B cell (primary cell): ENCODE measurements around the gene SPN. TPM values are rescaled to one million over a fixed set of nuclear protein-coding genes. Genes with fewer than 3 reads are reported as not detected.
"Not testable (repeated sequence)": the region's sequence is repeated elsewhere in the genome, so short reads cannot be mapped to it uniquely, and the experiment has no call there.

Experiments
- ATAC-seq: fragments of 200-7000 bp; cut with Tn5 transposase; one replicate; pipeline ENCODE4 v1.10.0; 2021; ENCODE audit warnings: low read depth, mild to moderate bottlenecking, moderate number of reproducible peaks, moderate library complexity
- CTCF ChIA-PET: fragments of 350-600 bp; sonication (Branson Sonifier 250); formaldehyde crosslinking; loops from one replicate; lab custom pipeline; 2021; ENCODE audit warnings: antibody characterized with exemption, inconsistent platforms; lab: Charles Lee
- POLR2A ChIA-PET: fragments of 350-600 bp; sonication (Branson Sonifier 250); formaldehyde crosslinking; loops from one replicate; lab custom pipeline; 2021; ENCODE audit warnings: antibody characterized with exemption; lab: Charles Lee
- DNase-seq: peaks from one replicate; pipeline ENCODE4 v3.0.0; 2013
- H2AFZ ChIP-seq: 2 replicates; pipeline ENCODE4 v1.6.1; 2012; ENCODE audit warnings: mild to moderate bottlenecking, low read depth, low read length; ENCODE audit not compliant: insufficient read depth, poor library complexity, severe bottlenecking
- H3K27ac ChIP-seq, 2 donors: 1 replicate in 1 of 2; 2 replicates in 1 of 2; pipeline ENCODE4 v1.5.1; 2012 to 2013; ENCODE audit warnings: low read length in 2 of 2, mild to moderate bottlenecking in 2 of 2, moderate library complexity in 1 of 2
- H3K27me3 ChIP-seq, 4 experiments: fragments of 200-600 bp in 1 of 4; sonication (generic) in 1 of 4; replicated peaks in 1 of 4; 1 replicate in 2 of 4; 2 replicates in 2 of 4; pipeline versions ENCODE4 v1.6.1 to v1.7.0; 2013 to 2016; ENCODE audit warnings: low read length in 3 of 4, mild to moderate bottlenecking in 2 of 4, mixed read lengths in 1 of 4, moderate library complexity in 1 of 4; ENCODE audit not compliant: insufficient read depth in 4 of 4, control insufficient read depth in 3 of 4; ENCODE audit errors: control extremely low read depth in 1 of 4
- H3K36me3 ChIP-seq, 2 experiments: replicated peaks in 1 of 2; 1 replicate in 1 of 2; 2 replicates in 1 of 2; pipeline versions ENCODE4 v1.6.1 to v1.7.1; 2013; ENCODE audit warnings: low read length in 1 of 2; ENCODE audit not compliant: insufficient read depth in 2 of 2, control insufficient read depth in 1 of 2; ENCODE audit errors: control extremely low read depth in 1 of 2, extremely low read depth in 1 of 2
- H3K4me1 ChIP-seq, 2 donors: fragments of 200-600 bp in 1 of 2; sonication (generic) in 1 of 2; 1 replicate in 1 of 2; 2 replicates in 1 of 2; pipeline versions ENCODE4 v1.5.1 to v1.6.1; 2013 to 2017; ENCODE audit warnings: low read length in 2 of 2; ENCODE audit not compliant: control insufficient read depth in 2 of 2, insufficient read depth in 2 of 2
- H3K4me2 ChIP-seq: replicated peaks from 2 replicates; pipeline ENCODE3; 2012; ENCODE audit warnings: mild to moderate bottlenecking, low read depth, low read length; ENCODE audit not compliant: poor library complexity, severe bottlenecking
- H3K4me3 ChIP-seq, 5 experiments: fragments of 200-600 bp in 1 of 5; sonication (generic) in 1 of 5; 1 replicate in 3 of 5; 2 replicates in 2 of 5; pipeline versions ENCODE4 v1.5.1 to v1.7.0; 2011 to 2016; ENCODE audit warnings: low read length in 4 of 5, mild to moderate bottlenecking in 4 of 5, low read depth in 2 of 5, control low read depth in 1 of 5, moderate library complexity in 1 of 5; ENCODE audit not compliant: insufficient read depth in 1 of 5; ENCODE audit errors: control extremely low read depth in 1 of 5, extremely low read depth in 1 of 5
- H3K79me2 ChIP-seq: fragments of 200-600 bp; sonication (generic); one replicate; pipeline ENCODE4 v1.6.0; 2016; ENCODE audit warnings: low read length; ENCODE audit not compliant: control insufficient read depth, insufficient read depth
- H3K9ac ChIP-seq: fragments of 200-600 bp; sonication (generic); 2 replicates; pipeline ENCODE4 v1.6.1; 2017; ENCODE audit warnings: mild to moderate bottlenecking, low read length, moderate library complexity
- H3K9me3 ChIP-seq, 3 donors: one replicate each; pipeline versions ENCODE4 v1.6.1 to v1.7.1; 2013; ENCODE audit warnings: low read length in 2 of 3; ENCODE audit not compliant: control insufficient read depth in 2 of 3, insufficient read depth in 1 of 3; ENCODE audit errors: control extremely low read depth in 1 of 3
- H4K20me1 ChIP-seq: 2 replicates; pipeline ENCODE4 v1.6.0; 2012; ENCODE audit warnings: mild to moderate bottlenecking, low read length; ENCODE audit not compliant: insufficient read depth, control insufficient read depth, poor library complexity, severe bottlenecking
- H3K27ac Mint-ChIP-seq: one replicate; pipeline ENCODE4 v1.8.0; 2021; ENCODE audit warnings: mixed read lengths
- H3K27me3 Mint-ChIP-seq: one replicate; pipeline ENCODE4 v1.8.0; 2021; ENCODE audit warnings: mixed read lengths
- H3K4me1 Mint-ChIP-seq: one replicate; pipeline ENCODE4 v1.8.0; 2021; ENCODE audit warnings: mixed read lengths
- H3K4me3 Mint-ChIP-seq: one replicate; pipeline ENCODE4 v1.8.0; 2021; ENCODE audit warnings: mixed read lengths
- H3K9me3 Mint-ChIP-seq: one replicate; pipeline ENCODE4 v1.8.0; 2022; ENCODE audit warnings: mixed read lengths; ENCODE audit not compliant: insufficient read depth
- EZH2 ChIP-seq: IDR thresholded peaks from 2 replicates; pipeline ENCODE4 v1.6.1; 2012; ENCODE audit warnings: borderline replicate concordance, low read depth, mild to moderate bottlenecking, moderate library complexity, low read length; ENCODE audit not compliant: insufficient read depth, poor library complexity, severe bottlenecking
- WGBS: methylation state at CpG from one replicate; pipeline ENCODE4 v1.1.5; 2013; ENCODE audit warnings: missing lambda C conversion rate; ENCODE audit not compliant: insufficient coverage; 5-methylcytosine and 5-hydroxymethylcytosine counted together
- intact Hi-C: fragments of 100-400 bp; cut with micrococcal nuclease; formaldehyde crosslinking; loops from one replicate; pipeline ENCODE4 v1.10.0; 2022
- polyA plus RNA-seq: library from polyadenylated mRNA; depleted of rRNA; stranded (reverse); fragments of >200 nt; gene quantifications from 2 replicates; pipeline ENCODE4 v1.2.3, GENCODE V29; 2012
- total RNA-seq, 2 donors: library from RNA; stranded (reverse); fragments of 120-200 nt in 1 of 2; gene quantifications; 1 replicate in 1 of 2; 2 replicates in 1 of 2; pipeline versions ENCODE4 v1.2.3 to v1.2.4, GENCODE V29; 2013 to 2022
- TF ChIP-seq, protein P1 (sequence below): fragments of 200-600 bp; IDR thresholded peaks from one replicate; pipeline ENCODE4 v1.8.0; 2022; ENCODE audit warnings: antibody characterized with exemption, mild to moderate bottlenecking

The SPN gene
- total and polyA plus RNA-seq, 2 donors (not counting 1 experiment from before 2014, with no cell fraction given), result 1.1 to 1.9 TPM

DNA sequence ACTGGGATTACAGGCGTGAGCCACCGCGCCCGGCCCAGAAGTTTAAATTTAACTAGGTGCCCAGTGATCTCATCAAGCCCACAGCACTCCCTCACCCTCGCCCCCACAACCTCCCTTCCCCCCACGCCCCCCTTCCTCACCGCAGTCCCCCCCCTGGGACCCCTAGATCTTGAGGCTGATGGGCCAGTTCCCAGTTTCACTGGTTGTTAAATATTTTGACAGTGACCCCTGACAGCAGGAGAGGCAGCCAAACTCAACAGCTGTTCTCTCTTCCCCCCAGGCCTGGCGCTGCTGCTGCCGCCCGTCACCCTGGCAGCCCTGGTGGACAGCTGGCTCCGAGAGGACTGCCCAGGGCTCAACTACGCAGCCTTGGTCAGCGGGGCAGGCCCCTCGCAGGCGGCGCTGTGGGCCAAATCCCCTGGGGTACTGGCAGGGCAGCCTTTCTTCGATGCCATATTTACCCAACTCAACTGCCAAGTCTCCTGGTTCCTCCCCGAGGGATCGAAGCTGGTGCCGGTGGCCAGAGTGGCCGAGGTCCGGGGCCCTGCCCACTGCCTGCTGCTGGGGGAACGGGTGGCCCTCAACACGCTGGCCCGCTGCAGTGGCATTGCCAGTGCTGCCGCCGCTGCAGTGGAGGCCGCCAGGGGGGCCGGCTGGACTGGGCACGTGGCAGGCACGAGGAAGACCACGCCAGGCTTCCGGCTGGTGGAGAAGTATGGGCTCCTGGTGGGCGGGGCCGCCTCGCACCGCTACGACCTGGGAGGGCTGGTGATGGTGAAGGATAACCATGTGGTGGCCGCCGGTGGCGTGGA, 31.5 kb downstream of the SPN start:
- no peak overlapping the region for H3K27ac Mint-ChIP-seq
- no peaks in the 10 kb centered on the region for H3K27me3 ChIP-seq
- no peak overlapping the region for H3K27ac ChIP-seq
- peaks cover 0 to 9% of the 10 kb centered on the region in 2 donors for H3K4me1 ChIP-seq
- H3K9me3 Mint-ChIP-seq, result peaks cover 3% of the 10 kb centered on the region
- H3K79me2 ChIP-seq, result no peaks in the 10 kb centered on the region
- H3K36me3 ChIP-seq, result no peaks in the 10 kb centered on the region
- whole genome bisulfite sequencing, result 75% methylated on average over 28 of the region's 41 CpGs
- peaks cover 0 to 20% (median 0%) of the 10 kb centered on the region in 3 donors for H3K9me3 ChIP-seq
- DNase-seq, result no peak
- intact Hi-C loops, result loop anchor here (10.0 kb wide), 1 partner anchor 210 kb away; the partner anchor contains the start of gene ASPHD1
- TF ChIP-seq, protein P1, sequence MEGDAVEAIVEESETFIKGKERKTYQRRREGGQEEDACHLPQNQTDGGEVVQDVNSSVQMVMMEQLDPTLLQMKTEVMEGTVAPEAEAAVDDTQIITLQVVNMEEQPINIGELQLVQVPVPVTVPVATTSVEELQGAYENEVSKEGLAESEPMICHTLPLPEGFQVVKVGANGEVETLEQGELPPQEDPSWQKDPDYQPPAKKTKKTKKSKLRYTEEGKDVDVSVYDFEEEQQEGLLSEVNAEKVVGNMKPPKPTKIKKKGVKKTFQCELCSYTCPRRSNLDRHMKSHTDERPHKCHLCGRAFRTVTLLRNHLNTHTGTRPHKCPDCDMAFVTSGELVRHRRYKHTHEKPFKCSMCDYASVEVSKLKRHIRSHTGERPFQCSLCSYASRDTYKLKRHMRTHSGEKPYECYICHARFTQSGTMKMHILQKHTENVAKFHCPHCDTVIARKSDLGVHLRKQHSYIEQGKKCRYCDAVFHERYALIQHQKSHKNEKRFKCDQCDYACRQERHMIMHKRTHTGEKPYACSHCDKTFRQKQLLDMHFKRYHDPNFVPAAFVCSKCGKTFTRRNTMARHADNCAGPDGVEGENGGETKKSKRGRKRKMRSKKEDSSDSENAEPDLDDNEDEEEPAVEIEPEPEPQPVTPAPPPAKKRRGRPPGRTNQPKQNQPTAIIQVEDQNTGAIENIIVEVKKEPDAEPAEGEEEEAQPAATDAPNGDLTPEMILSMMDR, result no peak
- no peak for TF ChIP-seq EZH2
- no peak overlapping the region for H3K4me3 ChIP-seq
- no peak overlapping the region for H3K4me2 ChIP-seq
- ATAC-seq, result no peak
- ChIA-PET POLR2A (no interaction called here), CTCF (interaction anchor here (1.1 to 1.7 kb wide), 4 partner anchors 53 to 361 kb away, joined by 3 to 5 read pairs (median 4); no protein-coding TSS in a partner anchor)
- no peak overlapping the region for H2AFZ ChIP-seq
- H3K27me3 Mint-ChIP-seq, result no peaks in the 10 kb centered on the region
- H3K4me1 Mint-ChIP-seq, result peaks cover 11% of the 10 kb centered on the region
- no peak overlapping the region for H3K9ac ChIP-seq
- H4K20me1 ChIP-seq, result no peaks in the 10 kb centered on the region
- no peak overlapping the region for H3K4me3 Mint-ChIP-seq

DNA sequence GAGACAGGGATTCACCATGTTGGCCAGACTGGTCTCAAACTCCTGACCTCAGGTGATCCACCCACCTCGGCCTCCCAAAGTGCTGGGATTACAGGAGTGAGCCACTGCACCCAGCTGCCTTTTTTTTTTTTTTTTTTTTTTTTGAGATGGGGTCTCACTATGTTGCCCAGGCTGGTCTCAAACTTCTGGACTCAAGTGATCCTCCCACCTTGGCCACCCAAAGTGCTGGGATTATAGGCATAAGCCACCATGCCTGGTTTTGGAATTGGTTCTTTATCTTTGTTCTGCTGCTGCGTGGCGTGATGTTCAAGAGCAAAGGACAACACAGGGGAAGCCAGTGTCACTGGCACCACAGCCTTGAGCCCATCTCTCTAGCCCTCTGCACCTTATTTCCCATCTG, 32.6 kb downstream of the SPN start:
- DNase-seq, H2AFZ ChIP-seq, H3K4me3 ChIP-seq, POLR2A ChIA-PET, H3K4me2 ChIP-seq, H3K27me3 Mint-ChIP-seq, H3K27ac ChIP-seq, H3K36me3 ChIP-seq, H4K20me1 ChIP-seq, H3K27ac Mint-ChIP-seq, ATAC-seq, H3K9me3 Mint-ChIP-seq, H3K79me2 ChIP-seq, H3K4me3 Mint-ChIP-seq, H3K9ac ChIP-seq, H3K27me3 ChIP-seq, H3K4me1 Mint-ChIP-seq: not testable (repeated sequence)
- intact Hi-C loops, result loop anchor here (10.0 kb wide), 1 partner anchor 209 kb away; the partner anchor contains the start of gene ASPHD1
- CTCF ChIA-PET, result interaction anchor here (0.6 to 1.4 kb wide), 4 partner anchors 109 to 360 kb away, joined by 3 read pairs; no protein-coding TSS in a partner anchor
- Histone ChIP-seq H3K9me3 (peaks cover 0 to 31% (median 4%) of the 10 kb centered on the region in 3 donors), H3K4me1 (peaks cover 0 to 12% of the 10 kb centered on the region in 2 donors)
- 95% methylated on average over 2 of the region's 3 CpGs for WGBS
